Activated CD4-positive, alpha-beta T cell treated with anti-CD3 and anti-CD28 coated beads, Interleukin-2, Interleukin-4, amounts not matched to agents 100 ng/mL and 50 ng/mL, durations not matched to agents 16 hours and 8 hours (primary cell): ENCODE data around the gene ZBTB11.
"Not testable (repeated sequence)": the region's sequence is repeated elsewhere in the genome, so short reads cannot be mapped to it uniquely, and the experiment has no call there.

Experiments used
- DNase-seq: peaks from one replicate; pipeline ENCODE4 v3.0.0-alpha.2; 2020; ENCODE audit warnings: low spot score

The ZBTB11 gene

DNA sequence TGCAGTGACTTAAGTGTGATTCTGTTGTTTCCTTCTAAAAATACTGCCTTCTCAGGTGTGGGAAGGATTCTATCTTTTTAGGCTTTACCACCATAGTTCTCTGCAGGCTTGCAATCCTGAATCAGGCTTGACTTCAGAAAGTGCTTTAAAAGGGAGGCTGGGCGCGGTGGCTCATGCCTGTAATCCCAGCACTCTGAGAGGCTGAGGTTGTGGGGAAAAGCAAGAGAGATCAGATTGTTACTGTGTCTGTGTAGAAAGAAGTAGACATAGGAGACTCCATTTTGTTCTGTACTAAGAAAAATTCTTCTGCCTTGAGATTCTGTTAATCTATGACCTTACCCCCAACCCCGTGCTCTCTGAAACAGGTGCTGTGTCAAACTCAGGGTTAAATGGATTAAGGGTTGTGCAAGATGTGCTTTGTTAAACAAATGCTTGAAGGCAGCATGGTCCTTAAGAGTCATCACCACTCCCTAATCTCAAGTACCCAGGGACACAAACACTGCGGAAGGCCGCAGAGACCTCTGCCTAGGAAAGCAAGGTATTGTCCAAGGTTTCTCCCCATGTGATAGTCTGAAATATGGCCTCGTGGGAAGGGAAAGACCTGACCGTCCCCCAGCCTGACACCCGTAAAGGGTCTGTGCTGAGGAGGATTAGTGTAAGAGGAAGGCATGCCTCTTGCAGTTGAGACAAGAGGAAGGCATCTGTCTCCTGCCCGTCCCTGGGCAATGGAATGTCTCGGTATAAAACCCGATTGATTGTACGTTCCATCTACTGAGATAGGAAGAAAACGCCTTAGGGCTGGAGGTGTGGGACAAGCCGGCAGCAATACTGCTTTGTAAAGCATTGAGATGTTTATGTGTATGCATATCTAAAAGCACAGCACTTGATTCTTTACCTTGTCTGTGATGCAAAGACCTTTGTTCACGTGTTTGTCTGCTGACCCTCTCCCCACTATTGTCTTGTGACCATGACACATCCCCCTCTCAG is 15.0 kb upstream of the ZBTB11 start:
- DNase-seq = not testable (repeated sequence)

DNA sequence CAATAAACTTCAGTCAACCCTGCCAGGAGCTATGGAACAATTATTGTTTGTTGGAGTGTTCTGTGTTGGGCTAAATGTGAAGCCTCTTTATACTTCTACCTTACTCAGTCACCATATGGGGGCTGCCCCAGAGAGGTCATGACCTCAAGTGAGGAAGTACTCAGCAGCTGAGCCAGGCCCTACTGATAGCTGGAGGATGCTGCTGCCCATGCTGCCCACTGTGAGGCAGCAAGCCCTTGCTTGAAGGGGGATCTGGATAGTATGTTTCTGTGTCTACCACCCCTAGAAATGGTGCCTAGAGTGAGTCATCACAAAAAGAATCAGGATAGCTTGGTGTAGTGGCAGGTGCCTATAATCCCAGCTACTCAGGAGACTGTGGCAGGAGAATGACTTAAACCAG is 14.0 kb upstream of the ZBTB11 start:
- DNase-seq = no peak

DNA sequence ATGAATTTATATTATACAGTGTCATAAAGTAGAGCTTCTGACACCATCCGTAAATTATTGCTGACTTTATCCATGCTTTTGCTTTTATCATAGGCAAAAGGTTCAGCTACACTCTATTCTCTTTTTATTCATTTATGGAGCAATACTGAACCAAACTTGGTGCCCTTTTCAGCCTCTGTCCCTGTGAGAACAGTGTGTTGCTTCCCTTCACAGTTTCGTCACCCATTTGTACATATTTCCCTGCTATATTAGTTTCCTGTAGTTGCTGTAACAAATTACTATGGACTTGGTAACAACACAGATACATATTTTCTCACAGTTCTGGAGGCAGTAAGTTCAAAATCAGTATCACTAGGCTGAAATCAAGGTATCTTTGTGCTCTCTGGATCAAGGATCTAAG is 12.4 kb upstream of the ZBTB11 start:
- DNase-seq = no peak

DNA sequence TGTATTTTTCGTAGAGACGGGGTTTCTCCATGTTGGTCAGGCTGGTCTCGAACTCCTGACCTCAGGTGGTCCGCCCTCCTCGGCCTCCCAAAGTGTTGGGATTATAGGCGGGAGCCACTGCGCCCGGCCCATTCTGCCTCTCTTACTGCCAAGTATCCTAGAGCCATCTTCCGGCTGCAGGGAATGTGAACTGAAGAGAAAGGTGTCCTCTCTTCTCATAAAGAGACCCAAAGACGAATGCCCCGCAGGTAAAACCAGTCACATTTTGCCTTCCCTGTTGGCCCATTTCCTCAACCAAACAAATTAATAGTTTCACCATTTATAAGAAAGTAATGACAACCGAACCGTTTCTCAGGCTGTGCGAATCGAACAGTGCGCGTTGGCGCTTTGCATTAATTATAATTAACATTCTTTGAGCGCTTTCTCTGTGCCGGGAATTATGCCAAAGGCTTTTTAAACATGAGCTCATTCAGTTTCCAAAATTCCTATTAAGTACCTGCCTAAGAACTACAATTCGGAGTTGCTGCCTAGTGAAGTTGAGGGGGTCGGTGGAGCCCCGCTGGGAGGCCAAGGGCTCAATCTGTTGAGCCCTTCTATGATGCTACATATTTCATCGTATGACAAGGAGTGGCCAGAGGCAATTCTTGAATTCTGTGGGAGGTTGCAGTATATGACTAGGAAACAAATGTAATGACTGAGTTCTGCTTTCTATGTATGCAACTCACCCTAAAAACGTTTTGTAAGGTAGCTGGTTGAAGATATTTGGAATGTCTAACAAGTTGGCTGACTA is 10.4 kb upstream of the ZBTB11 start:
- DNase-seq = no peak

DNA sequence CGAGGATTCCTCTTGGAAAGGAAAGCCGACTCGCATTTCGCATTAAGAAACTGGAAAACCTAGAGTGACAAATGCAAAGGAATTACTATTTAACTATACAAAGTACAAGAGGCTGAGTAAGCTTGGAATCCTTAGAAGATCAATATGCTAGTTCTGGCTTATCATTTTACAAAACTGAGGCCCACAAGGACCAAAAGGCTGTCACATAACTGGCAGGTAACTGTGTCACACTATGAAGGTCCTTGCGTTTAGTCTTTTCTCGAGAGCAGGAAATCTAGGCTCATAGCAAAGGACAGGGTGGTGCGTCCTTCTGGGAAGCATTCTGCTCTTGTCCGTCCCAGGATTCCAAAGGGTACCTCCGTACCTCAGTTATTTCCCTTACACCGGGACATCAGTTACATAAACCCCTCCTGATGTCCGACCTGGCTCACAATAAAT is 9.0 kb upstream of the ZBTB11 start:
- no peak for DNase-seq

DNA sequence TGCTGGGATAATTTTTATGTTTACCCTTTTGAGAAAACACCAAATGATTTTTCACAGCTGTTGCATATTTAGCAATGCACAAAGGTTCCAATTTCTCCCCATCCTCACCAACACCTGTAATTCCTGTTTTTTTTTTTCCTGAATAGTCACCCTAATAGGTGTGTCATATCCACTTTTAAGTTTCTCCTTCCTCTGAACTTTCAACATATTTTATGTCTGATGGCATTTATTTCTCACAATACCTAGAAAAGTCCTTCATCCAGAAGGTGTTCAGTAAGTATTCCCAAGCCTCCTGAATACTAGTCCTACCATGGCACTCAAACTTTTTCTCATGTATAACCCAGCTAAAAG is 8.1 kb upstream of the ZBTB11 start:
- no peak for DNase-seq

DNA sequence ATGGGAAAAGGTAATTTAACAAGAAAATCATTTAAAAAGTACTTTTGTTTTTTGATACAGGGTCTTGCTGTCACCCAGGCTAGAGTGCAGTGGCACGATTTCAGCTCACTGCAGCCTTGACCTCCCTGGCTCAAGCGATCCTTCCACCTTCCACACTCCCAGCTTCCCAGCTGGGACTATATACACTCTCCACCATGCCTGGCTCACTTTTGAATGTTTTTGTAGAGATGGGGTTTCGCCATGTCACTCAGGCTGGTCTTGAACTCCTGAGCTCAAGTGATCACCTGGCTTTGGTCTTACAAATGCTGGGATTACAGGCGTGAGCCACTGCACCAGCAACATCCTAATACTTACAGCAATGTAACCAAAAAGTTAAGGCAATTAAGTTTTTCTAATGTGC is 3.5 kb upstream of the ZBTB11 start:
- DNase-seq = no peak

DNA sequence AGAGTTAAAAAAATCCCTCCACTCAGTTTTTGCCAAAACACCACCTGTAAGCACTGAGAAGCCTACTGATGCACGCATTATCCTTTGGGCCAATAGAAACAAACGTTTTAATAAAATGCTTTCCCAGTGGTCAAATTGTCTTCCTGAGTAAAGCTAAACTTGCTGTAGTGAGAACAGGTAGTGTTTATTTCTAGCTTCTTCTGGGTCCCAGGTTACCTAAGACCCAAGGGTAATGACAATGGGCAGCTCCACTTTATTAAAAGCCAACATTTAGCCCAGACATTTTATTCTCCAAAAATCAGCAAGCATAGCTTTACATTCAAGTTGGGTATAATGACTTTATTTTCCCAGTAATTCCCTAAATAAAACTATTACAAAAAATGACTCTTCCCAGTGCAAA is 1.9 kb upstream of the ZBTB11 start:
- not testable (repeated sequence) for DNase-seq

DNA sequence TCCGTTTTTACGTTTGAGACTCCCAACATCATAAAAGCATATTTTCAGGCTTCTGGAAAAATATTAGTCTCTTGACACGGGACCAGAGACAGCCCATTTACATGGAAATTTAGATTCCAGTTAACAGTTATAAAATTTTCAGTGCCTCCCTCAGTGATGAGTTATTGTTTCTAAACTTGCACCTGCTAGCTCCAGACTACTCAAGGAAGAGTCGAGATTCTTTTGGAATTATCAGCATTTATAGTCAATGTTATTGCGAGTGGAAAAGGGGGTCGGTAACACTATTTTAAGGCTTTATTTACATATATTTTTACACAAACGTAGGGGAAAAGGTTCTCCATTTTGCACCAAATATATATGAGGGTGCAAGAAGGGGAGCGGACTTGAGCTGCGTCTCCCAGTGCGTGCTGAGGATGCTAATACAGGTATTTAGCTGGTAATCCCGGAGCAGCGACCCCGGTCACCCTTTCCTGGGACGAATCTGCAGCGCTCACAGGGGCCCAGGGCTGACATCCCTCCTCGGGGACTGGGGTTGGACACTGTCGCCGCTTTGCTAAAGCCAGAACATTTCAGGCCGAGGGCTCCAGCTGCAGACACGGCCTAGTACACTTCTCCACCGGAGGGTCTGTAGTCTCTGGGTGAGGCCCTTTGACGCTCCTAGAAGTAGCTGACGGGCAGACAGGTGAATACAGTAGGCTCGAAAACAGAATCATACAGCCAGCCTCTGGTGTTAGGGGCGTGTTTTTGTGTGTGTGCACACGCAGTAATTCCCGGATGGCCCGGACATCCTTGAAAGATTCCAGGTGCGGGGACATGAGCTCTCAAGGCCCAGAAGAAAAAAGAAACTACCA is 729 bp upstream of the ZBTB11 start:
- no peak for DNase-seq

DNA sequence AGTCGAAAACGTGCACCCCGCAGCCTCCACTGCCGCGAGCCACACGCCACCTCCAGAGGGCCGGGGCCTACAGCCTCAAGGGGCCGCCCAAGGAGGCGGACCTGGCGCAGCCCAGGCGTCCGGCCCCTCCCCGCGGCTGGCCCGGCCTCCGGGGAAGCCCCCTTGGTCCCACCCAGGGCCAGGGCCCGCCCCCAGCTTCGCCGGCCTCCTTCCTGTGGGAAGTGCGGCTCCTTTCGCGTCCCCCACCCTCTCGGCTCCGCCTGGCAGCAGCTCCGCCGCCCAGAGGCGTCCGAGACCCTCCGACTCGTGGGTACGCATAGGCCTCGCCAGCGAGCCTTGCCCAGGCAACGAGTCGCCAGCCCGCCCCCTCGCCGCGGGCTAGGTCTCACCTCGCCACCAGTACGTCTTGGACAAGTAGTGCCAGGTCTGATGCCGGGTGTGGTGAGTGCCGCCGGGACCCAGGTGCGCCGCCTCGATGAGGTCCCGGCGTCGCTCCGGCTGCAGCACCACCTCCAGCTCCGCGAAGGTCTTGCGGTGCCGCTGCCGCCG is 642 bp downstream of the ZBTB11 start:
- DNase-seq = peak; percentile 95

DNA sequence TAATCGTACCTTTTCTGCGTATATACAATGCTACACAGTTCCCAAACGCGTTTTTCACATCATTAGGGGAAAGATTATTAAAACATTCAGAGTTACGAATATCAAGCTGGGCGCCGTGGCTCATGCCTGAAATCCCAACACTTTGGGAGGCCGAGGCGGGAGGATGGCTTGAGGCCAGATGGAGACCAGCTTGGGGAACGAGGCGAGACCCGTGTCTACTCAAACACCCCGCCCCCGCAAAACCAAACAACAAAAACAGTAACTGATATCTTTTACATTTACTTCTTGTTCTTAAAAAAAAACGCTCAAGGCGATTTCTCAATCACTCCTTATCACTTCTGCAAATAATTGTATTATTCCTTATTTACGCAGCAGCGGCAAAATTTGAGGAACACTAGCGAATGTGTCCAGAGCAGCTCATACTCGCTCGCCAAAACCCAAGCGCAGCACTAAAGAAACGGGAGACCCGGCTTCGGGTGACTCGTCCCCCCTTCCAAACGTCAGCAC is 1.2 kb downstream of the ZBTB11 start:
- no peak for DNase-seq

DNA sequence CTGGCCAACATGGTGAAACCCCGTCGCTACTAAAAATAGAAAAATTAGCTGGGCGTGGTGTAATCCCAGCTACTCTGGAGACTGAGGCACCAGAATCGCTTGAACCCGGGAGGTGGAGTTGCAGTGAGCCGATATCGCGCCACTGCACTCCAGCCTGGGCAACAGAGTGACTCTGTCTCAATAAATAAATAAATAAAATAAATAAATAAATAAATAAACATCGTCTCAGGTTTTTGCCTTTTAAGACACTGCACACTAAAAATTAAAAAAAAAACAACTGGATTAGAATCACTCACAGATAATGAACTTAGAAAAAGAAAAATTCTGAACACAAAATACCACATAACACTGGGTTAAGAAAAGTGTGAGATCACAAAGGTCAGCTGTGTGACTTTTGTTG is 2.4 kb downstream of the ZBTB11 start:
- DNase-seq = no peak

DNA sequence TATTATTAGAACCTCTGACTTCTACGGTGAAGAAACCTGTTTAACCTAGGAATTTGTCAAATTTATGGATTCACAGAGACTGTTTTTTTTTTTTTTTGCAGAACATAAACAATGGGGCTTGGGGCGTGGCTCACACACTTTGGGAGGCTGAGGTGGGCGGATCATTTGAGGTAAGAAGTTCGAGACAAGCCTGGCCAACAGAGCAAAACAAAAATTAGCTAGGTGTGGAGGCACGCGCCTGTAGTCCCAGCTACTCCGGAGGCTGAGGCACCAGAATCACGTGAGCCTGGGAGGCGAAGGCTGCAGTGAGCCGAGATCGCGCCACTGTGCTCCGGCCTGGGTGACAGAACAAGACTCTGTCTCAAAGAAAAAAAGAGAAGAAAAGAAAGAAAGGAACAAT is 3.0 kb downstream of the ZBTB11 start:
- DNase-seq = no peak

DNA sequence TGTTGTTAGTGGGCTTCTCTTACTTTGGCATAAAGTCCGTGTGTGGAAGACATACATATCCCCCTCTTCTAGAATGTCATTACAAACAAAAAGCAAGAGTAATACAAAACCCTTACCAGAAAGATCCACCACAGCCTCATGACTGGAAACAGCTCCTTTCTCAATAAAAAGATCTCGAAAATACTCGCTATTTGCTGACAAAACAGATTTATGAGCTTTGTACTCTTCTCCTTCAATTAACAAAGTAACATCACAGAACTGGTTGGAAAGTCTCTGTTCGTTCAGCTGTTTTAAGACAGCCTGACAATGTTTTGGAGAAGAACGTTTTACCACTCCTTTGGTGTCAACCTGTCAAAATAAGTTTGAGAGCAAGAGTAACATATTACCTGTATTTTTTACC is 5.9 kb downstream of the ZBTB11 start:
- no peak for DNase-seq

DNA sequence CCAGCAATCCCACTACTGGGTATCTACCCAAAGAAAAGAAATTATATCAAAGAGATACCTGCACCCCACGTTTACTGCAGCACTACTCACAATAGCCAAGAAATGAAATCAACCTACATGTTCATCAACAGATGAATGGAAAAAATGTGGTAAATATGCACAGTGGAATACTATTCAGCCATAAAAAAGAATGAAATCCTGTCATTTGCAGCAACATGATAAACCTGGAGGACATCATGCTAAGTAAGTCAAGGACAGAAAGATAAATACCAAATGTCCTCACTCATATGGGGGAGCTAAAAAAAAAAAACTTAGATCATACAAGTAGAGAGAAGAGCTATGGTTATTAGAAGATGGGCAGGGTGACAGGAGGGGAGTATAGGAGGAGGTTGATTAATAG is 9.1 kb downstream of the ZBTB11 start:
- DNase-seq = no peak

DNA sequence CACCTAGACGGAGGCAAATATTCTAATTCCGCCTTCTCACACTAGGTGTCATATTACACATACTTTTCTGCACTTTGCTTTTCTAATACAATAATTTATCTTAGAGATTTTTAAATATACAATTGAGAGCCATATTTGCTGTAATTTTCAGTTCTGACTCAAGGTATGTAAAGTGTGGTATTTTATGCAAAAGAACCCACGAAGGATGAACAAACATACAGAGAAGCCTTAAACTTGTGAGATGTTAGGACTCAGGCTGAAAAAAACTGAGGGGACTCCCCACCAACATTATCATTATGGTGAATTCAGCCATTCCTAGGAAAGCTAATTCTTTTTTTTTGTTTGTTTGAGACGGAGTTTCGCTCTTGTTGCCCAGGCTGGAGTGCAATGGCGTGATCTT is 9.6 kb downstream of the ZBTB11 start:
- DNase-seq = no peak

DNA sequence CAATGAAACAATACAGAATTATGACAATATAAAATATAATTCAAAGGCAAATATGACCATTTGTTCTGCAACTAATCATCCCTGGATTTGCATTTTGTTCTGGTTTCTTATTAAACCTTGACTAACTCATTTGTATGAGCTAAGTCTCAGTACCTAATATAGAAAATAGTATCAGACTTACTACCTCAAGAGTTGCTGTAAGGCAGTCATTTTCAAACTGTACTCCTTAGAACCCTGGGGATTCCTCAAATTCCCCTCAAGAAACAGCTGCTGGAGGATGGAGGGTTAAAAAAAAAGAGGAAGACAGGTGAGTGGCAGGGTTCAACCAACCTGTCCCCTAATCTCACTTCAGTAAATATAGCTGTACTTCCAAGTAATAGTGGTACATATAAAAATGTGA is 11.1 kb downstream of the ZBTB11 start:
- DNase-seq = no peak

DNA sequence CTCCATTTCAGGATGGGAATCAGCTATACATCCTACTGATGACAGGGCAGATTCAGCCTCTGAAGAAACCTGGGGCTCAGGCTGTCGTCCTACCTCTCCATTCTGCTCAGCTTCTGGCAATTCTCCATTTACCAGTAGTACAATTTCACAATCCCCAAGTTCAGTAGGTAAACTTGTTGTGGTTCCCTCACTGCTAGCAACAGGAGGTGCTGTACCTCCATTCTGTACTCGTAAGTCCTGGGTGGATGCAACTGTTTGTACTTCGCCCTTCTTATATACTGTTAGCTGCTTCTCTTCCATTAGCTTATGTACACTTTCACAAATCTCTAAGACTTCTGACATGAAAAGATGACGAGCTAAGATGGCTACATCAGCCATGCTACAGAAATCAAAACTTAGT is 11.6 kb downstream of the ZBTB11 start:
- DNase-seq = no peak

DNA sequence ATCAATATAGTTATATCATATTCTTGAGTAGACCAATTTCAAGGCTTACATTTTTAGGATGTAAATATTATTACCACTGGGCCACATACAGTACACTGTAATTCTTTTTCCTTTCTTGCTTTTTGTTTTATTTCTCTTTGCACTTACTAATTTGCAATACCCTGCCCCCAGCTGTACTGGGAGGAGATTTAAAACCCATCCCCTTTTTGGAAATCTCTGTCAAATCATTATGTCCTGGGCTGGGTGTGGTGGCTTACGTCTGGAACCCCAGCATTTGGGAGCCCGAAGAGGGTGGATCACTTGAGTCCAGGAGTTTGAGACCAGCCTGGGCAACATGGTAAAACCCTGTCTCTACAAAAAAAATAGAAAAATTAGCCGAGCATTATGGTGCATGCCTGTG is 16.2 kb downstream of the ZBTB11 start:
- DNase-seq = no peak

DNA sequence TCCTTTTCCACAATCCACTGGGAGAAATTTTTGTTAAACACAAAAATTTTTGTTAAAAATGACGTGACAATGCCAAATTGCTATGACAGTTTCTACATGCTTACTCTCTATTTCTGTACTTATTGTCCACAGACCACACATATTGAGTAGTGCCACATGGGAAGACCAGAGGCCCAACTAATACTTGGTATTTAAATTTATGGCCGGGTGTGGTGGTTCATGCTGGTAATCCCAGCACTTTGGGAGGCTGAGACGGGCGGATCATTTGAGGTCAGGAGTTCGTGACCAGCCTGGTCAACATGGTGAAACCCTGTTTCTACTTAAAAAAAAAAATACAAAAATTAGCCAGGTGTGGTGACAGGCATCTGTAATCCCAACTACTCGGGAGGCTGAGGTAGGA is 20.3 kb downstream of the ZBTB11 start:
- DNase-seq = no peak

DNA sequence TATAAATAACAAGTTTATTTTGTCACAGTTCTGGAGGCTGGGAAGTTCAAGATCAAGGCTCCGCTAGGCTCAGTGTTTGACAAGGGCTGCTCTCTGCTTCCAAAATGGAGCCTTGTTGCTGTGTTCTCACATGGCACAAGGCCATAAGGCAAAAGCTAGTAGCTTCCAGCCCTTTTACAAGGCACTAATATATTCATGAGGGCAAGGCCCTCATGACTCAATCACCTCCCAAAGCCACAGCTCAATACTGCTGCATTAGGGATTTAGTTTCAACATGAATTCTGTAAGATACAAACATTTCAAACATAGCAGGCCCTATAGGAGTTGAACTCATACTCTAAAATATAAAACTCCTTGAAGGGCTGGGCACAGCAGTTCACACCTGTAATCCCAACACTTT is 30.2 kb downstream of the ZBTB11 start:
- no peak for DNase-seq
